ENCODE measurements around the gene GNA14.

- TF ChIP-seq CTCF (conservative IDR thresholded peaks at IDR 0.05): no peak
- TF ChIP-seq EZH2 (IDR thresholded peaks at IDR 0.05; ENCODE audit: low read depth): no peak
Measured at GRCh38 chr9:77497322-77498198, 150.6 kb downstream of the GNA14 start.

All from PC-9 (cell line).